Endodermal cell (in vitro differentiated cells): ENCODE measurements around the gene AKAP6. TPM values are rescaled to one million over a fixed set of nuclear protein-coding genes. Genes with fewer than 3 reads are reported as not detected.

Experiments used
- DNase-seq: peaks from one replicate; pipeline ENCODE4 v3.0.0-alpha.2; 2017
- H3K27ac ChIP-seq: 2 replicates; pipeline ENCODE4 v1.5.1; 2013; ENCODE audit warnings: mild to moderate bottlenecking, low read depth, low read length, moderate library complexity
- H3K27me3 ChIP-seq: 2 replicates; pipeline ENCODE4 v1.6.1; 2013; ENCODE audit warnings: mild to moderate bottlenecking, low read length, moderate library complexity; ENCODE audit not compliant: insufficient read depth, control insufficient read depth, poor library complexity, severe bottlenecking
- H3K36me3 ChIP-seq: 2 replicates; pipeline ENCODE4 v1.7.0; 2013; ENCODE audit warnings: mild to moderate bottlenecking, low read length, moderate library complexity; ENCODE audit not compliant: control insufficient read depth, insufficient read depth
- H3K4me1 ChIP-seq: one replicate; pipeline ENCODE4 v1.7.0; 2013; ENCODE audit warnings: low read length; ENCODE audit not compliant: control insufficient read depth, insufficient read depth
- H3K4me3 ChIP-seq: 2 replicates; pipeline ENCODE4 v1.5.1; 2013; ENCODE audit warnings: mild to moderate bottlenecking, low read length, moderate library complexity
- H3K9ac ChIP-seq: 2 replicates; pipeline ENCODE4 v1.6.1; 2013; ENCODE audit warnings: mild to moderate bottlenecking, low read length, moderate library complexity; ENCODE audit not compliant: poor library complexity, severe bottlenecking; ENCODE audit errors: extremely low read depth
- H3K9me3 ChIP-seq: 2 replicates; pipeline ENCODE4 v1.6.1; 2013; ENCODE audit warnings: mild to moderate bottlenecking, low read length, moderate library complexity; ENCODE audit not compliant: control insufficient read depth
- H3K27ac Mint-ChIP-seq: 2 replicates; pipeline ENCODE4 v1.8.0; 2020; ENCODE audit warnings: mixed read lengths
- H3K27me3 Mint-ChIP-seq: 2 replicates; pipeline ENCODE4 v1.8.0; 2021; ENCODE audit warnings: mild to moderate bottlenecking, mixed read lengths; ENCODE audit not compliant: insufficient read depth
- H3K36me3 Mint-ChIP-seq: 2 replicates; pipeline ENCODE4 v1.8.0; 2020; ENCODE audit warnings: low read depth, mixed read lengths
- H3K4me1 Mint-ChIP-seq: 2 replicates; pipeline ENCODE4 v1.8.0; 2020; ENCODE audit warnings: mixed read lengths
- H3K4me3 Mint-ChIP-seq: 2 replicates; pipeline ENCODE4 v1.8.0; 2020; ENCODE audit warnings: mild to moderate bottlenecking, moderate library complexity, mixed read lengths
- H3K9me3 Mint-ChIP-seq: 2 replicates; pipeline ENCODE4 v1.8.0; 2020; ENCODE audit warnings: mild to moderate bottlenecking, mixed read lengths
- WGBS, 2 experiments: methylation state at CpG; one replicate each; pipeline versions ENCODE4 v1.1.5 to v1.1.7; 2013; ENCODE audit warnings: missing lambda C conversion rate in 2 of 2, mixed read lengths in 1 of 2; ENCODE audit not compliant: insufficient coverage in 1 of 2, insufficient read length in 1 of 2; 5-methylcytosine and 5-hydroxymethylcytosine counted together
- total RNA-seq, 2 donors: library from RNA; stranded (reverse); fragmentation: NEBNext Ultra II Directional in 1 of 2; extraction: Animal tissue kit (Norgen Biotek cat#: 25700) in 1 of 2; gene quantifications; 2 replicates in 1 of 2; 3 replicates in 1 of 2; pipeline ENCODE4 v1.2.1, GENCODE V29; 2021
- TF ChIP-seq, protein P1 (sequence below): fragments of 200-600 bp; sonication (generic); conservative IDR thresholded peaks from 2 replicates; pipeline ENCODE4 v1.5.0; 2021; ENCODE audit warnings: antibody characterized with exemption, mild to moderate bottlenecking

AKAP6 gene
- total RNA-seq, 2 donors from 2014 or later: 4.3 to 5.0 TPM

DNA sequence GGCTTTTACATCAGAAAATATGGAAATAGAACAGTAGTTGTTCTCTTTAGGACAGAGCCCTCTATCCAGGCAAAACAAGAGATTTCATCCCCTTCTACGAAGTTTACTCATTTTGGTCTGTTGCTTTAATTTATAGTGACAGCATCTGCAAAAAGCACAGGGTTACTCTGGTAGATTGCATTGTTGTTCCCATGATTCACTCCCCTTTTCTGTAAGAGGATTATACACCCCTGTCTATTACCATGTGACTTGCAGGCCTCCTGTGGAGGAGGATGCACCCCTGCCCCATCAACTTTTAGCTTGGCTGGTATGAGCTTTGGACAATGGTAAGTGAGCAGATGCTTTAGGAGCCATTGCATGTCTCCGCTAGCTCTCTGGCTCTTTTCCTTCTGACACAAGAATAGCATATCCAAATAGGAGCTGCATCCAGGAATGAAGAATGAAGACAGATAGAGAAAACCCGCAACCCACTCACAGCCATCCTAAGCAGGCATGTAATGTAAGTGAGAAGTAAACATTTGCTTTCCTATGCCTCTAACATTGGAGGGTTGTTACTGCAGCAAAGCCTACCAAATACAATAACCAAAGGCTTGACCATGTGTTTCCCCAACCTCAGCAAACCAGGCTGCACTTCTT, 304.2 kb downstream of the AKAP6 start:
- no peak overlapping the region for H3K4me3 Mint-ChIP-seq
- DNase-seq: no peak
- no peaks in the 10 kb centered on the region for H3K36me3 Mint-ChIP-seq
- H3K36me3 ChIP-seq: no peaks in the 10 kb centered on the region
- no peak overlapping the region for H3K4me3 ChIP-seq
- 83 to 93% methylated on average over 1 to 3 of the region's 3 CpGs for WGBS, 2 experiments
- no peaks in the 10 kb centered on the region for H3K4me1 ChIP-seq
- H3K27me3 Mint-ChIP-seq: no peaks in the 10 kb centered on the region
- TF ChIP-seq, protein P1, sequence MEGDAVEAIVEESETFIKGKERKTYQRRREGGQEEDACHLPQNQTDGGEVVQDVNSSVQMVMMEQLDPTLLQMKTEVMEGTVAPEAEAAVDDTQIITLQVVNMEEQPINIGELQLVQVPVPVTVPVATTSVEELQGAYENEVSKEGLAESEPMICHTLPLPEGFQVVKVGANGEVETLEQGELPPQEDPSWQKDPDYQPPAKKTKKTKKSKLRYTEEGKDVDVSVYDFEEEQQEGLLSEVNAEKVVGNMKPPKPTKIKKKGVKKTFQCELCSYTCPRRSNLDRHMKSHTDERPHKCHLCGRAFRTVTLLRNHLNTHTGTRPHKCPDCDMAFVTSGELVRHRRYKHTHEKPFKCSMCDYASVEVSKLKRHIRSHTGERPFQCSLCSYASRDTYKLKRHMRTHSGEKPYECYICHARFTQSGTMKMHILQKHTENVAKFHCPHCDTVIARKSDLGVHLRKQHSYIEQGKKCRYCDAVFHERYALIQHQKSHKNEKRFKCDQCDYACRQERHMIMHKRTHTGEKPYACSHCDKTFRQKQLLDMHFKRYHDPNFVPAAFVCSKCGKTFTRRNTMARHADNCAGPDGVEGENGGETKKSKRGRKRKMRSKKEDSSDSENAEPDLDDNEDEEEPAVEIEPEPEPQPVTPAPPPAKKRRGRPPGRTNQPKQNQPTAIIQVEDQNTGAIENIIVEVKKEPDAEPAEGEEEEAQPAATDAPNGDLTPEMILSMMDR: no peak
- H3K27ac Mint-ChIP-seq: no peak overlapping the region
- no peaks in the 10 kb centered on the region for H3K9me3 Mint-ChIP-seq
- H3K27me3 ChIP-seq: no peaks in the 10 kb centered on the region
- H3K4me1 Mint-ChIP-seq: no peaks in the 10 kb centered on the region
- H3K27ac ChIP-seq: no peak overlapping the region
- no peak overlapping the region for H3K9ac ChIP-seq
- H3K9me3 ChIP-seq: no peaks in the 10 kb centered on the region

DNA sequence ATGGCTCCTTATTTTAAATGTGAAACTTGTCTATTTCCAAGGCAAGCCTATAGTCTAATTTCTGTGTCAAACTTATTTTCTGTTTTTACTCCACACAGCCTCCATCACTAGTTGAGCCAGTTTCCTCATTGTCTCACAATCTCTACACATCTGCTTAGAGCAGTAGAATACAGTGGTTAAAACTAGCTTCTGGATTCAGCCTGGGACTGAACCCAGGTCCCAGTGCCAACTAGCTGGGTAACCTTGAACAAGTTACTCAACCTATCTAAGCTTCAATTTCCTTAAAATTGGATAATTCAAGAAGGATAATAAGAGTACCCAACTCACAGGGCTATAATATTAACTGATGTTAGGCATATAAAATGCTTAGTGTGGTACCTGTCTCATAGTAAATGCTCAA, 304.8 kb downstream of the AKAP6 start:
- H3K9ac ChIP-seq: no peak overlapping the region
- H3K27me3 ChIP-seq: no peaks in the 10 kb centered on the region
- TF ChIP-seq, protein P1: no peak
- H3K4me3 ChIP-seq: no peak overlapping the region
- Mint-ChIP-seq H3K9me3 (no peaks in the 10 kb centered on the region), H3K27ac (no peak overlapping the region), H3K27me3 (no peaks in the 10 kb centered on the region), H3K4me3 (no peak overlapping the region), H3K36me3 (no peaks in the 10 kb centered on the region), H3K4me1 (no peaks in the 10 kb centered on the region)
- no peak for DNase-seq
- H3K4me1 ChIP-seq: no peaks in the 10 kb centered on the region
- no peaks in the 10 kb centered on the region for H3K36me3 ChIP-seq
- no peaks in the 10 kb centered on the region for H3K9me3 ChIP-seq
- no peak overlapping the region for H3K27ac ChIP-seq

DNA sequence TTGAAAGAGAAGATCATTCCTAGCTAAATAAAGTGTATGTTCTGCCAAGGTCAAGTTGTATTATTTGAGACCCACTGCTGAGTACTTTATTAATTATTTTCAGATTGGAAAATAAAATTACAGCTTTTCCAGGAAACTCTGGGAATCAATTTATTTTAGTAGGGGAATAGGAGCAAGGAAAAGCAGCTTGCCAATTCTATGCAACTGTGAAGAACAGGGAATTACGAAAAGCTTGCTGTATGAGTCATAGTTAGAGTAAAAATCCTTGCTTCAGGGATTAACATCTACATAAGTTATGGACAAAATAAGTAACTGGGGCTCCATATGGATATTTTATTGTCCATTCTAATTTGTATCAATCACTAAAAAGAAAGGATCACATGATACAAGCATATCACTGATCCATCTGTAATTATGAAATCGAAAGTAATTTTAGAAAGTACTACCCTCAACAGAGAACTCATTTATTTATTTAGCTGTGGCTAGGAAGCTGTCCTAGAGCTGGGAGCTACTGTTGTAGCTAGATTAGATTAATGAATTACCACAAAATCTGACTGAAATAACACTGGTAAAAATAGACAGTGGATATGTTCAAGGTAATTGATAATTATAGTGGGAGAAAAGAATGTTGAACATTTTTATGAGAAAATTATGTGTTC, 306.1 kb downstream of the AKAP6 start:
- Histone ChIP-seq H3K27me3 (no peaks in the 10 kb centered on the region), H3K36me3 (no peaks in the 10 kb centered on the region), H3K27ac (no peak overlapping the region), H3K9ac (no peak overlapping the region), H3K4me1 (no peaks in the 10 kb centered on the region), H3K9me3 (no peaks in the 10 kb centered on the region), H3K4me3 (no peak overlapping the region)
- DNase-seq: no peak
- no peaks in the 10 kb centered on the region for H3K9me3 Mint-ChIP-seq
- no peaks in the 10 kb centered on the region for H3K4me1 Mint-ChIP-seq
- H3K4me3 Mint-ChIP-seq: no peak overlapping the region
- TF ChIP-seq, protein P1: no peak
- H3K36me3 Mint-ChIP-seq: no peaks in the 10 kb centered on the region
- no peak overlapping the region for H3K27ac Mint-ChIP-seq
- H3K27me3 Mint-ChIP-seq: no peaks in the 10 kb centered on the region
- 72 to 100% methylated on average over 1 of the region's 2 CpGs for WGBS, 2 experiments
